MCF 10A (cell line): ENCODE measurements around the gene LRRC58. TPM values are rescaled to one million over a fixed set of nuclear protein-coding genes. Genes with fewer than 3 reads are reported as not detected.
A peak's percentile ranks its signal among the peaks of the same experiment; 100 is the strongest.

ENCODE experiments used
- BruUV-seq: library from RNA; stranded (reverse); fragments of 400-500 nt; replicated peaks from 2 replicates; lab custom pipeline; 2021; lab: Mats Ljungman, UMichigan
- CTCF ChIA-PET: fragments of 300-600 bp; sonication (Branson Sonifier 250); formaldehyde crosslinking; extraction: SDS; loops from one replicate; lab custom pipeline; 2021; ENCODE audit warnings: antibody characterized with exemption, inconsistent platforms; lab: Yijun Ruan, JAX
- POLR2A ChIA-PET: fragments of 300-600, 350-650 bp; sonication (Branson Sonifier 250); formaldehyde crosslinking; extraction: SDS; loops from one replicate; lab custom pipeline; 2020; ENCODE audit warnings: antibody characterized with exemption, inconsistent platforms; lab: Yijun Ruan, JAX
- DNase-seq: peaks from one replicate; pipeline ENCODE4 v3.0.0-alpha.2; 2018; ENCODE audit not compliant: unreplicated experiment
- H3K27ac Mint-ChIP-seq: one replicate; pipeline ENCODE4 v1.8.0; 2022; ENCODE audit warnings: mild to moderate bottlenecking, low read depth, mixed read lengths; ENCODE audit not compliant: unreplicated experiment
- H3K27me3 Mint-ChIP-seq: one replicate; pipeline ENCODE4 v1.8.0; 2022; ENCODE audit warnings: mixed read lengths; ENCODE audit not compliant: insufficient read depth, unreplicated experiment
- H3K36me3 Mint-ChIP-seq: one replicate; pipeline ENCODE4 v1.8.0; 2022; ENCODE audit warnings: mild to moderate bottlenecking, moderate library complexity, mixed read lengths; ENCODE audit not compliant: insufficient read depth, unreplicated experiment
- H3K4me1 Mint-ChIP-seq: one replicate; pipeline ENCODE4 v1.8.0; 2022; ENCODE audit warnings: mixed read lengths; ENCODE audit not compliant: insufficient read depth, unreplicated experiment
- H3K4me3 Mint-ChIP-seq: one replicate; pipeline ENCODE4 v1.8.0; 2022; ENCODE audit warnings: mild to moderate bottlenecking, moderate library complexity, mixed read lengths; ENCODE audit not compliant: unreplicated experiment
- H3K9me3 Mint-ChIP-seq: one replicate; pipeline ENCODE4 v1.8.0; 2022; ENCODE audit warnings: mixed read lengths; ENCODE audit not compliant: unreplicated experiment
- intact Hi-C: fragments of 100-400 bp; cut with micrococcal nuclease; formaldehyde crosslinking; loops from 2 replicates; pipeline ENCODE4 v1.14.1; 2022
- total RNA-seq: library from RNA; stranded (reverse); gene quantifications from 2 replicates; pipeline ENCODE4 v1.2.3, GENCODE V29; 2022
- TF ChIP-seq, protein P1 (sequence below): fragments of 200-600 bp; IDR thresholded peaks from one replicate; pipeline ENCODE4 v1.8.0; 2022; ENCODE audit warnings: antibody characterized with exemption, mild to moderate bottlenecking; ENCODE audit not compliant: unreplicated experiment

LRRC58 gene
- total RNA-seq, 1 experiment from 2014 or later, result 25.8 TPM

DNA sequence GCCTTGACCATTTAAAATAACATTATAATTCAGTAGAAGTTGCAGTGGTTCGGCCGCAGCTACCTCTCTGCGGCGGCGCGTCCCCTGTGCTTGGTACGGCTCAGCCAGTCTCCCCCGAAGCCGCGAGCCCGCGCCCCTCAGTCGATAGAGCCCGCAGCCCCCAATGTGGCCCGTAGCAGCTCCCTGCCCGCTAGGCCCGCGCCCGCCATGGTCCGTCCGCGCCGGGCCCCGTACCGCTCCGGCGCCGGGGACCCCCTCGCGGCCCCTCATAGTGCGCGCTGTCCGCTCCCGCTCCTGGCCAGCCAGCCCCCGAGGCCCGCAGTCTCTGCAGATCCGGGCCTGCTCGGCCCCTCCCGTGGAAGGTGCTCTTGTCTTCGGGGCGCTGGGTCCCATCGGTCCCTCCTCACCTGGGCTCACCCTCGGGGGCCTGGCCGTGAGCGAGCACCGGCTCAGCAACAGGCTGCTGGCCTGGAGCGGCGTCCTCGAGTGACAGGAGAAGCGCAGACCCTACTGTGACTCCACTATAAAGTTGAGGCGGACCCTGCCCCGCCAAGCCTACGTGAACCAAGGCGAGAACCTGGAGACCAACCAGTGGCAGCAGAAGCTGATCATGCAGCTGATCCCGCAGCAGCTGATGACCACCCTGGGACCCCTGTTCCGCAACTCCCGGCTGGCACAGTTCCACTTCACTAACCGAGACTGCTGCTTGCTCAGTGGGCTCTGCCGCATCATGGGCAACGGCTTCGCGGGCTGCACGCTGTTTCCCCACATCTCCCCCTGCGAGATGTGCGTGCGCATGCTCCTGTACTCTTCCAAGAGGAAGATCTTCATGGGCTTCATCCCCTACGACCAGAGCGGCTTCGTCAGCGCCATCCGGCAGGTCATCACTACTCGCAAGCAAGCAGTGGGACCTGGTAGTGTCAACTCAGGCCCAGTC, 42.4 kb downstream of the LRRC58 start:
- H3K4me1 Mint-ChIP-seq, result peaks cover 5% of the 10 kb centered on the region
- CTCF ChIA-PET, result no interaction called here
- no peak overlapping the region for H3K27ac Mint-ChIP-seq
- DNase-seq, result no peak
- no peak overlapping the region for H3K4me3 Mint-ChIP-seq
- POLR2A ChIA-PET, result no interaction called here
- TF ChIP-seq, protein P1, sequence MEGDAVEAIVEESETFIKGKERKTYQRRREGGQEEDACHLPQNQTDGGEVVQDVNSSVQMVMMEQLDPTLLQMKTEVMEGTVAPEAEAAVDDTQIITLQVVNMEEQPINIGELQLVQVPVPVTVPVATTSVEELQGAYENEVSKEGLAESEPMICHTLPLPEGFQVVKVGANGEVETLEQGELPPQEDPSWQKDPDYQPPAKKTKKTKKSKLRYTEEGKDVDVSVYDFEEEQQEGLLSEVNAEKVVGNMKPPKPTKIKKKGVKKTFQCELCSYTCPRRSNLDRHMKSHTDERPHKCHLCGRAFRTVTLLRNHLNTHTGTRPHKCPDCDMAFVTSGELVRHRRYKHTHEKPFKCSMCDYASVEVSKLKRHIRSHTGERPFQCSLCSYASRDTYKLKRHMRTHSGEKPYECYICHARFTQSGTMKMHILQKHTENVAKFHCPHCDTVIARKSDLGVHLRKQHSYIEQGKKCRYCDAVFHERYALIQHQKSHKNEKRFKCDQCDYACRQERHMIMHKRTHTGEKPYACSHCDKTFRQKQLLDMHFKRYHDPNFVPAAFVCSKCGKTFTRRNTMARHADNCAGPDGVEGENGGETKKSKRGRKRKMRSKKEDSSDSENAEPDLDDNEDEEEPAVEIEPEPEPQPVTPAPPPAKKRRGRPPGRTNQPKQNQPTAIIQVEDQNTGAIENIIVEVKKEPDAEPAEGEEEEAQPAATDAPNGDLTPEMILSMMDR, result no peak
- H3K27me3 Mint-ChIP-seq, result no peaks in the 10 kb centered on the region
- BruUV-seq, result no TSS peak
- intact Hi-C loops, result no loop called here
- no peaks in the 10 kb centered on the region for H3K36me3 Mint-ChIP-seq
- no peaks in the 10 kb centered on the region for H3K9me3 Mint-ChIP-seq

DNA sequence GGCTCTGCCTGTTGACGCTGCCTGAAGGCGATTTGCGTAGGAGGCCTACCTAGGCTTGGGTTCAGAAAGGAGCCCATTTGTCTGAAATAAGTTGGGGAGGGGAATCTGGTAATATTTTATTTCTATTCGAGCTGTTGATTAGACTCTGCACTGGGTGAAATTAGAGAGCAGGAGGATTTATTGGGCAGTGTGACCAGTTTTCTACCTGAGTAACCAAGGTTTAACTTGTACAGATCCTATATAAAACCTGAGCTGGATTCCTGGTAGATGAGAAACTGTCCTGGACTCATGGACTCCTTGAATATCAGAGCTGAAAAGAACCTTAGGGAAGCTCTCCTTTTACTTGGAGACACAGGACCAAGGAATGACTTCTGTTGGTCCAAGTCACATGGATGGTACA, 44.5 kb downstream of the LRRC58 start:
- ChIA-PET POLR2A (interaction anchor here (1.2 kb wide), 1 partner anchor 210 kb away, joined by 3 read pairs; no protein-coding TSS in a partner anchor), CTCF (interaction anchor here (1.4 kb wide), 1 partner anchor 60 kb away, joined by 5 read pairs; no protein-coding TSS in a partner anchor)
- no peak overlapping the region for H3K4me3 Mint-ChIP-seq
- no peaks in the 10 kb centered on the region for H3K36me3 Mint-ChIP-seq
- H3K9me3 Mint-ChIP-seq, result no peaks in the 10 kb centered on the region
- no peaks in the 10 kb centered on the region for H3K27me3 Mint-ChIP-seq
- no peak for DNase-seq
- no peak overlapping the region for H3K27ac Mint-ChIP-seq
- TF ChIP-seq, protein P1, result no peak
- intact Hi-C loops, result no loop called here
- BruUV-seq, result no TSS peak
- no peaks in the 10 kb centered on the region for H3K4me1 Mint-ChIP-seq

DNA sequence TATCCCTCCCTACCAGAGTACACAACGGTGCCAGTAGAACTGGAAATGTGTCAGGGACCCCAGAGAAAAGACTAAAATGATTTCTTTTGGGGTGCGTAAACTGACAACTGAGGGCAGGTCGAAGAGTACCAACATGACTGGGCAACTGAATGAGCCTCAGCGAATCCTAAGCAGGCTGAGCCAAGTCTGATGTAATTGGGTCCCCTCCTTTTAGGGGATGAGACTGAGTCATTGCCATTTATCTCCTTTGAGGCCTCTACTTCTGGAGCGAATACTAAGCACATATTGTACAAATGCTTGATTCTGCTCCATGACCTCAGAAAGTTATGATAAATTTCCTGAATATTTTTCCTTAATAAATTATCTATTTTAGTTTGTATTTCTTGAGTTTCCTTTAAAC, 46.8 kb downstream of the LRRC58 start:
- H3K36me3 Mint-ChIP-seq, result no peaks in the 10 kb centered on the region
- TF ChIP-seq, protein P1, result no peak
- no peaks in the 10 kb centered on the region for H3K9me3 Mint-ChIP-seq
- H3K27ac Mint-ChIP-seq, result no peak overlapping the region
- DNase-seq, result peak; percentile 18
- ChIA-PET CTCF (no interaction called here), POLR2A (no interaction called here)
- H3K4me1 Mint-ChIP-seq, result no peaks in the 10 kb centered on the region
- H3K27me3 Mint-ChIP-seq, result no peaks in the 10 kb centered on the region
- intact Hi-C loops, result no loop called here
- H3K4me3 Mint-ChIP-seq, result no peak overlapping the region
- no TSS peak for BruUV-seq

DNA sequence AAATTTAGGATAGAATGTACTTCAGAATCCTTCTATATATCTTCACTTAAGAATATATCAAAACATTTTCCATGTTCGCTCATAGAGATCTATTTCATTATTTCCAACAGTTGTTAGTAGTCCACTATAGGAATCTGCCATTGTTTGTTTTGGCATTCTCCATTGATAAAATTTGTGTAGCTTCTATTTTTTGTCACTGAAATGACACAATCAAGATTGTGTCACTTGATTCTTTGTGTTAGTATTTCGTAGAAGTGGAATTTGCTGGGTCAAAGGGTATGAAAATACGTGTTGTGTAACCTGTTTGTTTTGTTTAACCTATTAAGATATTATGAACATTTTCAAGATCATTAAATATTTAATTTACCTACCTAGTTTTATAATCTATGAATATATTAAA, 48.2 kb downstream of the LRRC58 start:
- Mint-ChIP-seq H3K9me3 (no peaks in the 10 kb centered on the region), H3K4me1 (no peaks in the 10 kb centered on the region), H3K27ac (no peak overlapping the region), H3K4me3 (no peak overlapping the region), H3K27me3 (no peaks in the 10 kb centered on the region), H3K36me3 (no peaks in the 10 kb centered on the region)
- peak; percentile 34 for DNase-seq
- TF ChIP-seq, protein P1, result no peak
- intact Hi-C loops, result no loop called here
- BruUV-seq, result no TSS peak
- POLR2A ChIA-PET, result interaction anchor here (1.5 kb wide), 1 partner anchor 40 kb away, joined by 3 read pairs; no protein-coding TSS in a partner anchor
- CTCF ChIA-PET, result no interaction called here
